Spleen (tissue), 7 donors: ENCODE data around the gene TTLL1.

ENCODE experiments used
- CTCF ChIP-seq, 11 experiments: fragments of 200-600 bp in 7 of 11; fragments of 450-650 bp in 4 of 11; sonication (generic) in 4 of 11; IDR thresholded peaks in 8 of 11; conservative IDR thresholded peaks in 3 of 11; 1 replicate in 7 of 11; 2 replicates in 4 of 11; pipeline versions ENCODE4 v1.4.0 to v1.8.0; 2016 to 2021; ENCODE audit warnings: antibody characterized with exemption in 11 of 11, inconsistent platforms in 4 of 11, mild to moderate bottlenecking in 1 of 11
- POLR2A ChIP-seq, 3 donors: fragments of 450-650 bp; IDR thresholded peaks; one replicate each; pipeline ENCODE4 v1.5.1; 2017; ENCODE audit warnings: antibody characterized with exemption in 3 of 3, mild to moderate bottlenecking in 1 of 3
- POLR2AphosphoS5 ChIP-seq, 3 donors: sonication (generic); formaldehyde crosslinking; IDR thresholded peaks; one replicate each; pipeline ENCODE4 v1.5.1; 2017; ENCODE audit warnings: antibody characterized with exemption in 3 of 3
- donor health status: DM: no; HTN: no; CAD: no; lungs with moderate emphysema.
- donor health status: DM: no; HTN: no; CAD: no.
- donor health status: DM: no; HTN: no; CAD: no.

DNA sequence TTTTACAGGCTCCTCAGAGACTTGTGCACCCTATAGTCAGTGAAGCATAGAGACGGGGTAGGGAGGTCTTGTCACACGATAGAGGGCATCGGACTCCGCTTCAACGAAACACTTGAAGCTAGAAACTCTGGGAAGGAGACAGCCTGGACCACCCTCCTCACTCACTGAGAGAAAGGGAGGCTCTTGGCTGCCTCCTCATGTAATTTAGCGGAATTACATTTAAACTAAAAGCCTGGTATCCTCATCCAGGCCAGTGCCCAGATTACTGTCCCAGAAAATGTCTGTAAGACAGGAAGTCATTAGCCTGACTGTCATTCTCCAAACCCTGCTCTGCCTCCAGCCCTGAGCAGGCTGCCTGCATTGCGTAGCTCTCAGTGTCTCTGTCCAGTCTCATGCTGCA lies 36.0 kb downstream of the TTLL1 start:
- no peak for TF ChIP-seq CTCF (IDR thresholded peaks at IDR 0.05 in 8 of 11, conservative IDR thresholded peaks at IDR 0.05 in 3 of 11)
- TF ChIP-seq POLR2AphosphoS5 (IDR thresholded peaks at IDR 0.05): no peak
- TF ChIP-seq POLR2A (IDR thresholded peaks at IDR 0.05): no peak
